Right lung (tissue), 5 donors: ENCODE measurements around the gene PARP14. TPM values are rescaled to one million over a fixed set of nuclear protein-coding genes. Genes with fewer than 3 reads are reported as not detected.
"Not testable (repeated sequence)": the region's sequence is repeated elsewhere in the genome, so short reads cannot be mapped to it uniquely, and the experiment has no call there.

Source experiments
- DNase-seq, 2 donors: peaks; one replicate each; pipeline ENCODE4 v3.0.0-alpha.2; 2013
- polyA plus RNA-seq, 5 donors: library from polyadenylated mRNA; unstranded; fragments of 120-200 nt; gene quantifications; one replicate each; pipeline versions ENCODE4 v1.2.1 to v1.2.3, GENCODE V29; 2013; ENCODE audit warnings: inconsistent platforms in 1 of 5, low replicate concordance in 1 of 5; ENCODE audit not compliant: insufficient read length in 5 of 5, insufficient read depth in 1 of 5

Gene PARP14
- polyA plus RNA-seq, 5 donors, result 21.3 to 48.6 (median 41.7) TPM

DNA sequence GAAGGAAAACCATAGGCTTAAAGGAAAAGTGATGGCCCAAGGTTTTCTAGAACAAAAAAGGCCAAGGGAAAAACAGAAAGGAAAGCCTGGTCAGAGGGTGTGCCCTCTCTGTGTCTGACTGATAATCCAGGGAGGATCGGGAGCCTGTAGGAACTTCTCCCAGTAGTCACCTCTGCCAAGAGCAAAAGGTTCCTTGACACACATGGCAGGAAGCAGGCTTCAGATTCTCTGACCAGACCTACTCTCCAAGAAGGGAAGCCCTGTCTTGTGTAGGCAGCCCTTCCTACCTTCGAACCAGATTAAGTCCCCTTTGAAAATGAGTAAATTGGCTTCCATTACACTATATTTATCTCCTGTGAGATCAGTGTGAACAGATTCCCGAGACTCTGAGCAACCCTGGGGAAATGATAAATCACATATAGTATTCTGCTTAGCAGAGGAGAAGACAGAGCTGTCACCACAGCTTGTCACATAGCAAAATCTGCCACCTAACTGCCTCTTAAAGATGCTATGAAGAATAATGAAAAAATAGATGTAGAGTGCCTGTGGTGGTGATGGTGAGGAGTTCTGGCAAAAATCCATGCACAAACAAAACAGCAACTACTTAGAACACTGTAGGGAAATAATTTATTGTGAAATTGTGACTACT is 38.8 kb downstream of the PARP14 start:
- DNase-seq, result no peak

DNA sequence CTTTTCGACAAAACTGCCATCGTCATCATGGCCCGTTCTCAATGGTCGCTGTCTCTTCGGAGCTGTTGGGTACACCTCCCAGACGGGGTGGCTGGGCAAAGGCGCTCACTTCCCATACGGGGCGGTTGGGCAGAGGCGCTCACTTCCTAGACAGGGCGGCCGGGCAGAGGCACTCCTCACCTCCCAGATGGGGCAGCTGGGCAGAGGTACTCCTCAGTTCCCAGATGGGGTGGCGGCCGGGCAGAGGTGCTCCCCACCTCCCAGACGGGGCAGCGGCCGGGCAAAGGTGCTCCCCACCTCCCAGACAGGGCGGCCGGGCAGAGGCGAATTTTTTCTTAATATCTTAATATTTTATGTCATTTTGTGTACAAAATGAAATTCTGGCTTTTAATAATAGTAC is 44.5 kb downstream of the PARP14 start:
- no peak for DNase-seq

DNA sequence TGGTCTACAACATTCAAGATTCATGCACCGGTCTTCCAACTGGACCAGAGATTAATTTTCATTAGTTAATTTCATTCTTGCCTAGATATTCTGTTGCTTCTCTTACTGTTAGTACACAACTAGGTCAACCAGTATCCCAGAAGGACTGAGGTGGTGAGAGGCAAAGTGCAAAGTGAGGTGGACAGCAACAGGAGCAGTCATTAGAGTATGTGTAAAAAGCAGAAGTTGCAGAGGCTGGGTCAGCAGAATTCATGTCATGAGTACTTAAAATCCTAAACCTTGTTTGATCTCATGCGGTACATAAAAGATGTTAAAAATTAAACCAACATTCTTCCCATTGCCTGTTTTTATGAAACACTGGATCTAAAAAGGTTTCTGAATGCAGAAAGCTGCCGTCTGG is 46.7 kb downstream of the PARP14 start:
- DNase-seq, result no peak

DNA sequence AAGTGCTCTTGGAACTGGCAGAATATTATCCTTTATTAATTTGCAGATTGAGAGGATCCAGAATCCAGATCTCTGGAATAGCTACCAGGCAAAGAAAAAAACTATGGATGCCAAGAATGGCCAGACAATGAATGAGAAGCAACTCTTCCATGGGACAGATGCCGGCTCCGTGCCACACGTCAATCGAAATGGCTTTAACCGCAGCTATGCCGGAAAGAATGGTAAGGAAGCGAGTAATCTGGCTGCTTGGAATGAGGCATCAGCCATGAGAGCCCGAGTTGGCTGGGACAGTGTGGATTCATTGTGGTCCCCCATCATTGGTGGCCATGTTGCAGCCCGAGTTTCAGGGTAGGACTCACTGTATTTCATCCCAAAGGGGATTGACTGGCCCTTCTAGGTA is 47.1 kb downstream of the PARP14 start:
- no peak for DNase-seq

DNA sequence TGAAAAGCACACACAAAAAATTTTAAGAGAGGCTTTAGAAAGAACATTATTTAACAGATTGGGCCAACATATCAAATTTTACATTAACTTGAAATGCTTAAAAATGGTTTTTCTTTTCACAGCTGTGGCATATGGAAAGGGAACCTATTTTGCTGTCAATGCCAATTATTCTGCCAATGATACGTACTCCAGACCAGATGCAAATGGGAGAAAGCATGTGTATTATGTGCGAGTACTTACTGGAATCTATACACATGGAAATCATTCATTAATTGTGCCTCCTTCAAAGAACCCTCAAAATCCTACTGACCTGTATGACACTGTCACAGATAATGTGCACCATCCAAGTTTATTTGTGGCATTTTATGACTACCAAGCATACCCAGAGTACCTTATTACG is 47.5 kb downstream of the PARP14 start:
- DNase-seq, result no peak

DNA sequence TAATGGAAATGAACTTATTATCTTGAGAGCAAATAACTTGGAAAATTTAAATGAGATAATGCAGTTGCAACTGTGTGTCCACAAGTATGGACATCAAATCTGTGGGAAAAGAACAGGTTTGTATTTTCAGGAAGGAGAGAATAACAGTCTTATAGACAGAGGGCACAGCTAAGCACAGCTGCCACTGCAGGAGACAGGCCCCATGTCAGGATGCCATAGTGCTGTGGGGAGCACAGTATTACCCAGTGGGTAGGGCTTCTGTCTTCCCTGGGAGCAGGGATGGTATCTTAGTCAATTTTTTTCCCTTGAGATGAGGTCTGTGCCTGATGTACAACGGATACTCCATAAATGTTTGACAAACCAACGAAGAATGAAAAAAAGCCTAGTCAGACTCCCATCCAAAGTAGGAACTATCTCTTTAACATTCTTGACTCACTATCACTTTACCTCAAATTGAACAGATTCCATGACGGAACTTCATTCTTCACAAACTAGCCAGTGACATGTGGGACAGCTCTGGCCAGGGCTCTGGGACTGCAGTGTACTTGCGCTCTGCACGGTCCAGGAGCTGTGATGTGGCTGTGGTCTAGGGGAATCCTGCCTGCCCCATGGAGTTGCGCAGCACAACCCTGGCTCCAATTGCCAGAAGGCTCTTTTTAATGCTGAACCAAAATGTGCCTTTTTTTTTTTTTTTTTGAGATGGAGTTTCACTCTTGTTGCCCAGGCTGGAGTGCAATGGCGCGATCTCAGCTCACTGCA is 48.3 kb downstream of the PARP14 start:
- no peak for DNase-seq

DNA sequence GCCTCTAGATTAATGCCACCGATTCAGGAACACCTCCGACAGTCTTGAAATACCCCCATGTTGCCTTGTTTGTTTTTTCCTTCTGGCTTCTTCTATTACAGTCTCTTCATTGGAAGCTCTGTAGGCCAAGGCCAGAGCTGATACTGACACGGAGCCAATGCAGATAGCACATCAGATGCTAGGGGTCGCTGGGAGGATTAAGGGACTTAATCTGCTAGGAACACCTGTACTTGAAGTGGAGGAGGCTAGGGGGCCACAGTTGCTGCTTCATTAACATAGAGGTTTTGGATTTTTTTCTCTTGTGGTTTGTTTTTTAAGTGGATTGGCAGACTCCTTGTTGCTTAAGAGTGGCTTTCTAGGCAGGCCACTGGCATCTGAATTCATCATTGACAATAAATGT is 49.6 kb downstream of the PARP14 start:
- no peak for DNase-seq

DNA sequence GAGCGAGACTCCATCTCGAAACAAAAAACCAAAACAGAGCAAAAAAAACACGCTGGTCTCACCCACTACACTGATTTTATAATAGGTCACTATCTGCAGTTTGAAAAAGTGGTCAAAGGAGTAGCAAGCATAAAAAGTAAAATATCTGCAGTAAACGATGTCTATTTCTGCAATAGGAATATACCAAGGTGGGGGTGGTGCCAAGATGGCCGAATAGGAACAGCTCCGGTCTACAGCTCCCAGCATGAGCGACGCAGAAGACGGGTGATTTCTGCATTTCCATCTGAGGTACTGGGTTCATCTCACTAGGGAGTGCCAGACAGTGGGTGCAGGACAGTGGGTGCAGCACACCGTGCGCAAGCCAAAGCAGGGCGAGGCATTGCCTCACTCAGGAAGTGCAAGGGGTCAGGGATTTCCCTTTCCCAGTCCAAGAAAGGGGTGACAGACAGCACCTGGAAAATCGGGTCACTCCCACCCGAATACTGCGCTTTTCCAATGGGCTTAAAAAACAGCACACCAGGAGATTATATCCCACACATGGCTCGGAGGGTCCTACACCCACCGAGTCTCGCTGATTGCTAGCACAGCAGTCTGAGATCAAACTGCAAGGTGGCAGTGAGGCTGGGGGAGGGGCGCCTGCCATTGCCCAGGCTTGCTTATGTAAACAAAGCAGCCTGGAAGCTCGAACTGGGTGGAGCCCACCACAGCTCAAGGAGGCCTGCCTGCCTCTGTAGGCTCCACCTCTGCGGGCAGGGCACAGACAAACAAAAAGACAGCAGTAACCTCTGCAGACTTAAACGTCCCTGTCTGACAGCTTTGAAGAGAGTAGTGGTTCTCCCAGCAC is 52.3 kb downstream of the PARP14 start:
- not testable (repeated sequence) for DNase-seq

DNA sequence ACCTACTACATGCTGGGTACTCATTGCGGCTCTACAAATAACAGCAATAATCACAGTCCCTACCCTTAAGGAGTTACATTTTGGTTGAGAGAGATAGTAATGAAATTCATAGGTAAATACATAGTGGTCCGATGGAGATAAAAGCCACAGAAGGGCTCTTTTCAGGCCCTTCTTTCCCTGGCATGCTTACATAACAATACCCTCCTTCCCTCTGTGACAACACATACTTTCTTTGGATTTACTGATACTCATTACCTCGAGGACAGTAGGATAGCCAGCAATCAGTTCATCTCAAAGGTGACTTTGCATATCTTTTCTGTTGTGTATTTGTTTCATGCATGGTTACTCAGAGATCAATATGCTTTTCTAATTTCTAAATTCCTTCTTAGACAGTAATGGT is 58.5 kb downstream of the PARP14 start:
- DNase-seq, result no peak

DNA sequence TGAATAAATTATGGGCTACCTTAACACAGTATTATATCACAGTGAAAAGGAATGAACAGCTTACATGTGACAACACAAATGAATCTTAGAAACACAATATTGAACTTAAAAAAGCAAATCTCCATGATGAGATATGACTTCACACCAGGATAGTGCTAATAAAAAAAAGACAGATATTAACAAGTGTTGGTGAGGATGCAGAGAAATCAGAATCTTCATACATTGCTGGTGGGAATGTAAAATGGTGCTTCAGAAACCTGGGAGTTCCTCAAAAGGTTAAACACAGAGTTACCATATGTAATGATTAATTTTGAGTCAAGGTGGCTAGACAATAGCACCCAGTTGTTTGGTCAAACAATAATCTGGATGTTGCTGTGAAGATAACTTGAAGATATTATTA is 61.6 kb downstream of the PARP14 start:
- no peak for DNase-seq

DNA sequence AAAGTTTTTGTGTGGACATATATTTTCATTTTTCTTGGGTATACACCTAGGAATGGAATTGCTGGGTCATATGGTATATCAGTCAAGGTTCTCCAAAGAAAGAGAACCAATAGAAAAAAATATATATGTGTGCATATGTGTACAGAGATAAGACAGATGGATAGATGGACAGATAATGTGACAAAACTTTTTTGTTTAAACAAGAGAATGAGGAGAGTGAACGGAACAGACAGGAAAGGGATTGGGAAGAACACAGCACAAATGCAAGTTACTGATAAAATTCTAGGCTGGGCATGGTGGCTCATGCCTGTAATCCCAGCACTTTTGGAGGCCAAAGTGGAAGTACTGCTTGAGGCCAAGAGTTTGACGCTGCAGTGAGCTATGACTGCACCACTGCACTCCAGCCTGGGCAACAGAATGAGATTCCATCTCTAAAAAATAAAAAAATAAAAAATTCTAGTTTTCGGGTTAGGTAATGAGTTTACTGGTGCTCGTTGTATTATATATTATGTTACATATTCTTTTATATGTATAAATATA is 63.0 kb downstream of the PARP14 start:
- no peak for DNase-seq

DNA sequence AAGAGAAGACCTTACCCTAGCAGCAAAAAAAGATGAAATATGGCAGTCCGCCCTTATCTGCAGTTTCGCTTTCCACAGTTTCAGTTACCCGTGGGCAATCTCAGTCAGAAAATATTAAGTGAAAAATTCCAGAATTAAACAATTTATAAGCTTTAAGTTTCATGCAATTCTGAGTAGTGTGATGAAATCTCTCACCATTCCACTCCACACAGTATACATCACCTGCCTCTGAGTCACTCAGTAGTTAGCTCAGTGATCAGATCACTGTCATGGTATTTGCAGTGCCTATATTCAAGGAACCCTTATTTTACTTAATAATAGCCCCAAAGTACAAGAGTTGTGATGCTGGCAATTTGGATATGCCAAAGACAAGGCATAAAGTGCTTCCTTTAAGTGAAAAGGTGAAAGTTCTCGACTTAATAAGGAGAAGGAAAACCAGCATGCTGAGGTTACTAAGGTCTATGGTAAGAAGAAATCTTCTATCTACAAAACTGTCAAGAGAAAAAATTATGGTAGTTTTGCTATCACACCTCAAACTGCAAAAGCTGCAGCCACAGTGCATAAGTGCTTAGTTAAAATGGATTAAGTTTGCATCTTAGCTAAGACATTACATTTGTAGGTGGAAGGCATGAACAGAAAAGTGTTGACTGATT is 64.9 kb downstream of the PARP14 start:
- no peak for DNase-seq

DNA sequence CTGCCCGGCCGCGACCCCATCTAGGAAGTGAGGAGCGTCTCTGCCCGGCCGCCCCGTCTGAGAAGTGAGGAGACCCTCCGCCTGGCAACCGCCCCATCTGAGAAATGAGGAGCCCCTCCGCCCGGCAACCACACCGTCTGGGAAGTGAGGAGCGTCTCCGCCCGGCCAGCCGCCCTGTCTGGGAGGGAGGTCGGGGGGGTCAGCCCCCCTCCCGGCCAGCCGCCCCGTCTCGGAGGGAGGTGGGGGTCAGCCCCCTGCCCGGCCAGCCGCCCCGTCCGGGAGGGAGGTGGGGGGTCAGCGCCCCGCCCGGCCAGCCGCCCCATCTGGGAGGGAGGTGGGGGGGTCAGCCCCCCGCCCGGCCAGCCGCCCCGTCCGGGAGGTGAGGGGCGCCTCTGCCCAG is 66.7 kb downstream of the PARP14 start:
- DNase-seq, result not testable (repeated sequence)

DNA sequence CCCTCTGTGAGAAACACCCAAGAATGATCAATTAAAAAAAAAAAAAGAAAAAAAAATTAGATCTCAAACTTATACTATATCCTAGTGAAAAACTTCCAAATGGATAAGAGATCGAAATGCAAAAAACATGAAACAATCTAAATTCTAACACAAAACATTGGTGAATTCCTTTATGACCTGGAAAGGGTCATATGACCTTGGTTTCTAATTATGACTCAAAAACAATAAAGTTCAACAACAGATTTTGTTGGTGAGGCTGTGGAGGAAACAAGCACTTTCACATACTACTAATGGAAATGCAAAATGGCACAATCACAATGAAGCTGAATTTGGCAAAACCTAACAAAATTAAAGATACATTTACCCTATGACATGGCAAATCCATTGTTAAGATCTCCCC is 67.7 kb downstream of the PARP14 start:
- no peak for DNase-seq

DNA sequence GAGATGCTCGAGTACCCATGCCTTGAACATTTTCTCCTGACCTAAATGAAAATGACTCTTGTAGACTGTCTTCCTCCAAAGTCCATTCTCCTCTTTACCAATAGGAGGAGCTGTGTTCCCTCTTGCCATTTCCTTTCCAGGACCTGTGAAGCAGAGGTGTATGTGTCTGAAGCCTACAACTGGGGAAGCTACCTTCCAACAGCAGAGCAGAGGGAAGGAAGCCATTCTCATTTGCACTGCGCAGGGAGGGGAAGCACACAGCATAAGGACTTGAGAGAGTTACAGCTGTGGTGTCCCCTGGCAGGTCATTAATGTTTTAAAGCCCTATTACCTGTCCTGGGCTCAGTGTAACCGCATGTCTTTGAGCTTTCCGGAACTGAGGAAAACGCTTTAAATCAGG is 74.3 kb downstream of the PARP14 start:
- no peak for DNase-seq

DNA sequence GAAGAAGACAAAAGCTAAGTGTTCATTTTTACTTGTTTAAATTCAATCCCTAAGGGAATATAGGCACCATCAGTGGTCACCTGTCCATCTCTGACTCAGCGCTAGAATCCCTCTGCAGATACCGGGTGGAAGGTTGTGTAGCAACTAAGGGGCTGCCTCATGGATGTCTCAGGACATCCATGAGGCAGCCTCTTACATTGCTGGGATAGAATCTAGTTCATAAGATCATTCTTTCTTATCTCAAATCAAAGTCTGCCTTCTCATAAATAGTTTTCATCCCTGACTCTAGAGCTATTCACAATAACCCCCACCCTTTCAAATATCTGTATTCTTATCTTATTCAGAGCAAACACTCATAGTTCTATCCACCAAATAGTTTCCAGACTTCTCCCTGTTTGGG is 74.9 kb downstream of the PARP14 start:
- no peak for DNase-seq

DNA sequence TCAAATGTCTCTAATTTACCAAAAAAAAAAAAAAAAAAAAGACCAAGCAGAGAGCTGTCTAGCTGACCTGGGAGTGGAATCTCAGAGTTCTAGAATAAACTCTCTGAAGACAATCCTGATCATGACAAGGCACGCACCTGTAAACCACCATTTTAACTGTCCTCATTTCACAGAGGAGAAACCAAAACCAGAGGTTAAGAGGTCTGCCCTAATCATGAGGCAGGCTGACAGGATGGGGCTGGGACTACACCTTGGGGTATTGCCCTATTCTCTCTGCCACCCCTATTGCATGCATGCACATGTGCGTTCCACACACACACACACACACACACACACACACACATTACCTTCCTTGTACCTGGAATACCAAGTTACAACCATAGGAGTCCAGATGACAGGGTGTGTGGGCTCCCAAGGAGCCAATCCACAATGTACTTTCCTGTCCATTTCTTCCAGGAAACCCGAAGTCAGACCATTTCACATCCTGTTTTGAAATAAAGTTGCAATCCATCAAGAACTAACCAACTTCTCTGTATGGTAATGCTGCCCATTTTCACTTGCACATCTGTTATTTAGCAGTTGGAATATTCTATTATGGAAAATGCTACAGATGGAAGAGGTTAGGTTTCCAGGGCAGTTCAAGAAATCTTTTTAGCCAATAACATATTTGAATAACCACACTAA is 78.4 kb downstream of the PARP14 start:
- DNase-seq, result no peak

DNA sequence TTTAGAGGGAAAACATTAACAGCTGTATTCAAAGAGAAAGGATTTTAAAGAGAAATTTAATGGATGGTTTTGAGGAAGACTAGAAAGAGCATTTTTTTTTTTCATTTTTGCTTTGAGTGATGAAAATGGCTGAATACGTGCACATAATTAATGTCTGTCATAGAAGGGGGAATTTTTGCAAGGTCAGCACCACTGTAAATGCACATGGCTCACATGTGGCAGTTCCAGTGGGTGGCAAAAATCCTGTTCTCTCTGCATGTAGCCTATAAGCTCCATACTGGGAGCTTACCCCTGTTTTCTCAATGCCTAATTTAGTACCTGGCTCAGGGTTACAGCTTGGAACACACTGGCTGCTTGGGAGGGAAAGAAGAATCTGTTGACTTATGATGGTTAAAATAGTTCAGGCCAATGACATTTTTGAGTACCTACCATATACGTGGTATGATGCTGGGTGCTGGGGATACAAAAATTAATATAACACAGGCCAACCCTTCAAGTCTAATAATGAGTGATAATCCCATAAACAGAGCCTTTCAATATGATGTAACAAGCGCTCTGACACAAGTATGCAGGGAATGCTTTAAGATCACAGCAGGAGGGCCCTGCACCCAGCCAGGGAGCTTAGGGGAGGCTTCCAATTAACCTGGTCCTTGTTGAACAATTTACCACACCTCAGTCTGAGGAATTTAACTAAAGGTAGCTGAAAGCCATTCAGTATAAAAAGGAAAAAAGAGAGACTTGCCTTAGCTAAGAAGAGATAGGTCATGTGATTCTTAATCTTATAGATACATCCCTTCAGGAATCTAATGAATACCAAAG is 80.0 kb downstream of the PARP14 start:
- DNase-seq, result no peak

DNA sequence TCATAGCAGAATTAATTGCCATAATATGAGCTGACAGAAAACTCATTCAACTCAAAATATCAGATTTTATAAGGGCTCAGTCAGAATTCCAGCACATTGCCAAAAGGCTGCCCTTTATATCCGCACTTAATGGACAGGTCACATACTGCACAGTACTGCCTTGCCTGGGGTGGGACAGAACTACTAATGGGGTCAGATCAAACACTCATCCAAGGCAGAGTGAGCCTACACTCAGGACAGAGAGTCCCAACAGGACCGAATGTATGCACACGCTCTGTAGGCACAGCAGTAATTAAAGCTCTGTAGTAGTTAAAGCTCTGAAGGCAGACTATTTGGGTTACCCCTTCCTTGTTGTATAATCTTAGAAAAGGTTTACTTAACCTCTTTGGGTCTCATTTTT is 85.8 kb downstream of the PARP14 start:
- no peak for DNase-seq
